Osteoblast (primary cell): ENCODE measurements around the gene CEP162. TPM values are rescaled to one million over a fixed set of nuclear protein-coding genes. Genes with fewer than 3 reads are reported as not detected.
"Not testable (repeated sequence)": the region's sequence is repeated elsewhere in the genome, so short reads cannot be mapped to it uniquely, and the experiment has no call there.

Source experiments
- DNase-seq: peaks from one replicate; pipeline ENCODE4 v3.0.0; 2011; ENCODE audit warnings: low spot score, mixed read lengths; ENCODE audit not compliant: insufficient read length; ENCODE audit errors: missing footprints
- H2AFZ ChIP-seq: 2 replicates; pipeline ENCODE4 v1.6.0; 2011; ENCODE audit warnings: mild to moderate bottlenecking, low read length
- H3K27ac ChIP-seq: 2 replicates; pipeline ENCODE4 v1.5.1; 2011; ENCODE audit warnings: mild to moderate bottlenecking, low read depth, low read length, moderate library complexity
- H3K27me3 ChIP-seq: 2 replicates; pipeline ENCODE4 v1.6.0; 2012; ENCODE audit warnings: mild to moderate bottlenecking, control low read depth, inconsistent platforms, low read length, moderate library complexity; ENCODE audit not compliant: insufficient read depth
- H3K36me3 ChIP-seq: 2 replicates; pipeline ENCODE4 v1.5.1; 2011; ENCODE audit warnings: mild to moderate bottlenecking, low read length, control low read depth, moderate library complexity; ENCODE audit not compliant: insufficient read depth
- H3K4me1 ChIP-seq: 2 replicates; pipeline ENCODE4 v1.5.1; 2011; ENCODE audit warnings: mild to moderate bottlenecking, low read length, control low read depth, moderate library complexity; ENCODE audit not compliant: insufficient read depth
- H3K4me2 ChIP-seq: 2 replicates; pipeline ENCODE4 v1.6.0; 2011; ENCODE audit warnings: mild to moderate bottlenecking, low read length; ENCODE audit not compliant: insufficient read depth
- H3K4me3 ChIP-seq: fragments of 200-600 bp; sonication (generic); 3 replicates; pipeline ENCODE4 v1.5.1; 2012; ENCODE audit warnings: mild to moderate bottlenecking, low read length, inconsistent platforms; ENCODE audit not compliant: insufficient read depth
- H3K79me2 ChIP-seq: 2 replicates; pipeline ENCODE4 v1.6.0; 2012; ENCODE audit warnings: mild to moderate bottlenecking, low read length, control low read depth, inconsistent platforms; ENCODE audit not compliant: insufficient read depth
- H3K9me3 ChIP-seq: 2 replicates; pipeline ENCODE4 v1.5.1; 2011; ENCODE audit warnings: low read depth, low read length, control low read depth
- H4K20me1 ChIP-seq: 2 replicates; pipeline ENCODE4 v1.6.0; 2012; ENCODE audit warnings: mild to moderate bottlenecking, low read length, control low read depth; ENCODE audit not compliant: insufficient read depth
- total RNA-seq: library from RNA; depleted of rRNA; stranded (reverse); fragments of >200 nt; gene quantifications from 2 replicates; pipeline ENCODE4 v1.2.3, GENCODE V29; 2012
- TF ChIP-seq, protein P1 (sequence below): IDR thresholded peaks from 2 replicates; pipeline ENCODE4 v1.5.1; 2011; ENCODE audit warnings: mild to moderate bottlenecking, low read depth, low read length, moderate library complexity; ENCODE audit errors: extremely low read depth

The CEP162 gene
- total RNA-seq, 1 donor: 17.0 TPM

DNA sequence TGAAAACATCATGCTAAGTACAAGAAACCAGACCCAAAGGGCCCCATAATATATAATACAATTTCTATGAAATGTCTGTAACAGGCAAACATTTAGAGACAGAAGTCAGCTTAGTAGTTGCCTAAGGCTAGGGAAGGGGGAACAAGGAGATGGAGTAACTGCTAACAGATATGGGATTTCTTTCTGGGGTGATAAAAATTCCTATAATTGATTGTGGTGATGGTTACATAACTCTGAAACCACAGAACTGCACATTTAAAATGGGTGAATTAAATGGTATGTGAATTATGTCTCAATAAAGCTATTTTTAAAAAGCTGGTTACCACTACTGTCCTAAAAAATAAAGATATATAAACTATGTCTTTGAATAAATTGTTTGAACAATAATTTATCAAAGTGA lies 3.2 kb downstream of the CEP162 start:
- H3K4me2 ChIP-seq: no peak overlapping the region
- no peak overlapping the region for H2AFZ ChIP-seq
- no peak overlapping the region for H3K27ac ChIP-seq
- no peaks in the 10 kb centered on the region for H3K27me3 ChIP-seq
- no peak overlapping the region for H3K4me3 ChIP-seq
- peaks cover 4% of the 10 kb centered on the region for H3K4me1 ChIP-seq
- TF ChIP-seq, protein P1, sequence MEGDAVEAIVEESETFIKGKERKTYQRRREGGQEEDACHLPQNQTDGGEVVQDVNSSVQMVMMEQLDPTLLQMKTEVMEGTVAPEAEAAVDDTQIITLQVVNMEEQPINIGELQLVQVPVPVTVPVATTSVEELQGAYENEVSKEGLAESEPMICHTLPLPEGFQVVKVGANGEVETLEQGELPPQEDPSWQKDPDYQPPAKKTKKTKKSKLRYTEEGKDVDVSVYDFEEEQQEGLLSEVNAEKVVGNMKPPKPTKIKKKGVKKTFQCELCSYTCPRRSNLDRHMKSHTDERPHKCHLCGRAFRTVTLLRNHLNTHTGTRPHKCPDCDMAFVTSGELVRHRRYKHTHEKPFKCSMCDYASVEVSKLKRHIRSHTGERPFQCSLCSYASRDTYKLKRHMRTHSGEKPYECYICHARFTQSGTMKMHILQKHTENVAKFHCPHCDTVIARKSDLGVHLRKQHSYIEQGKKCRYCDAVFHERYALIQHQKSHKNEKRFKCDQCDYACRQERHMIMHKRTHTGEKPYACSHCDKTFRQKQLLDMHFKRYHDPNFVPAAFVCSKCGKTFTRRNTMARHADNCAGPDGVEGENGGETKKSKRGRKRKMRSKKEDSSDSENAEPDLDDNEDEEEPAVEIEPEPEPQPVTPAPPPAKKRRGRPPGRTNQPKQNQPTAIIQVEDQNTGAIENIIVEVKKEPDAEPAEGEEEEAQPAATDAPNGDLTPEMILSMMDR: no peak
- no peaks in the 10 kb centered on the region for H3K36me3 ChIP-seq
- DNase-seq: no peak
- H3K79me2 ChIP-seq: peaks cover 3% of the 10 kb centered on the region
- H4K20me1 ChIP-seq: no peaks in the 10 kb centered on the region
- H3K9me3 ChIP-seq: no peaks in the 10 kb centered on the region

GRCh38 chr6:84223608-84224007 lies 3.8 kb downstream of the CEP162 start:
- H3K9me3 ChIP-seq, H3K79me2 ChIP-seq, DNase-seq, H3K4me1 ChIP-seq, H3K4me3 ChIP-seq, H4K20me1 ChIP-seq, H3K27me3 ChIP-seq, H3K4me2 ChIP-seq, H3K27ac ChIP-seq, H3K36me3 ChIP-seq, H2AFZ ChIP-seq: not testable (repeated sequence)

- Histone ChIP-seq H3K4me2 (no peak overlapping the region), H3K4me3 (no peak overlapping the region), H3K4me1 (no peaks in the 10 kb centered on the region), H3K36me3 (no peaks in the 10 kb centered on the region), H3K27me3 (no peaks in the 10 kb centered on the region), H4K20me1 (no peaks in the 10 kb centered on the region), H2AFZ (no peak overlapping the region), H3K9me3 (no peaks in the 10 kb centered on the region), H3K27ac (no peak overlapping the region), H3K79me2 (peaks cover 3% of the 10 kb centered on the region)
- TF ChIP-seq, protein P1: no peak
- DNase-seq: no peak
Observed at GRCh38 chr6:84222426-84222825, 5.0 kb downstream of the CEP162 start.

- TF ChIP-seq, protein P1: peak; percentile 57
- Histone ChIP-seq H3K4me3 (no peak overlapping the region), H3K27ac (no peak overlapping the region), H3K4me2 (no peak overlapping the region), H3K9me3 (no peaks in the 10 kb centered on the region), H2AFZ (no peak overlapping the region), H3K27me3 (no peaks in the 10 kb centered on the region), H3K79me2 (no peaks in the 10 kb centered on the region), H3K4me1 (no peaks in the 10 kb centered on the region), H3K36me3 (no peaks in the 10 kb centered on the region), H4K20me1 (no peaks in the 10 kb centered on the region)
- no peak for DNase-seq
Observed at GRCh38 chr6:84220809-84221409, 6.5 kb downstream of the CEP162 start.
